Tibial artery (tissue), 4 donors: ENCODE data around the gene DIS3L.

ENCODE experiments used
- DNase-seq, 2 donors: peaks; one replicate each; pipeline ENCODE4 v3.0.0-alpha.2; 2019
- H3K27ac ChIP-seq, 2 donors: fragments of 200-600 bp; sonication (generic) in 1 of 2; 1 replicate in 1 of 2; 2 replicates in 1 of 2; pipeline ENCODE4 v1.5.1; 2018 to 2019; ENCODE audit warnings: mild to moderate bottlenecking in 1 of 2
- H3K27me3 ChIP-seq, 2 donors: fragments of 200-600 bp; sonication (generic) in 1 of 2; one replicate each; pipeline versions ENCODE4 v1.5.1 to v1.6.0; 2016 to 2019
- H3K36me3 ChIP-seq, 3 donors: fragments of 200-600 bp; sonication (generic) in 2 of 3; one replicate each; pipeline ENCODE4 v1.5.1; 2016 to 2019; ENCODE audit warnings: mild to moderate bottlenecking in 2 of 3
- H3K4me1 ChIP-seq, 4 donors: fragments of 200-600 bp; sonication (generic) in 2 of 4; 1 replicate in 3 of 4; 2 replicates in 1 of 4; pipeline ENCODE4 v1.5.1; 2016 to 2019
- H3K4me3 ChIP-seq, 2 donors: fragments of 200-600 bp; sonication (generic) in 1 of 2; 1 replicate in 1 of 2; 2 replicates in 1 of 2; pipeline ENCODE4 v1.5.1; 2018 to 2019; ENCODE audit warnings: mild to moderate bottlenecking in 2 of 2
- H3K9me3 ChIP-seq, 3 donors: fragments of 200-600 bp; sonication (generic) in 1 of 3; one replicate each; pipeline ENCODE4 v1.5.1; 2016 to 2019
- intact Hi-C: fragments of 100-400 bp; cut with DNase I; formaldehyde crosslinking; loops from one replicate; pipeline ENCODE4 v1.15.0; 2023; ENCODE audit warnings: low total_unique reads
- TF ChIP-seq, protein P1 (sequence below), 2 experiments: fragments of 200-600 bp in 1 of 2; fragments of 450-650 bp in 1 of 2; IDR thresholded peaks; one replicate each; pipeline ENCODE4 v1.5.1; 2017 to 2019; ENCODE audit warnings: antibody characterized with exemption in 2 of 2, mild to moderate bottlenecking in 1 of 2, moderate library complexity in 1 of 2

DIS3L gene

DNA sequence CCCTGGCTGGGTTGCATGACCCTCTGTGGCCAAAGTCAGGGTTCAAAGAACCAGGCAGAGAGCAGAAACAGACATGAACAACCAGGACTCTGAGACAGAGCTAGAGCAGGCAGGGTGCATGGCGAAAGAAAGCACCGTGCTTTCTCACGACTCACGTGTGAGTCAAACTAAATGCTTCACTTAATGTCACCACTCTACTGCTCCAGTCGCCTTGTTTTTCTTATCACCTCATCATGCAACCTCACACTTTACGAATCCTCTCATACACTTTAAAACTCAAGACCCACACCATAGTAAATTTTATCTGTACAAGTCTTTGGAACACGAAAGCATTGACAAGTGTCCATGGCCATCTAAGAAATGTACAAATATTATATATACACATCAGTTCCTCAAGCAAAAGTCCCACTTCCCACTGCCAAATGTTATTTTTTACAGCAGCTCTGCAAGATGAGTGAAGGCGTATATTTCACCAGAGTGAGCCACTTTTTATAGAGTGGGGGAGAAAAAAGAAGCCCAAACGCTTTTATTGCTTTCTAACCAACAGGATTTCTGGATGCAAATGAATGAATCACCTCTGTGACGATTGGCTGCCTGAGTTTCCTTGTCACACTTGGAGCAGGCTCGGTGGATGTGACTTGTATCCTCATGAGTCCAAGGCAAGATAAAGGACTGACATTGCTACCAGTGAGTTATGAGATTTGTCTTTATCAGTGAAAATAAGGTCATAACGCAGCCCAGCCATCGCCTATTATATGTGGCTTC is 23.9 kb upstream of the DIS3L start:
- Histone ChIP-seq H3K27ac (no peak overlapping the region), H3K36me3 (no peaks in the 10 kb centered on the region), H3K9me3 (no peaks in the 10 kb centered on the region), H3K27me3 (no peaks in the 10 kb centered on the region), H3K4me3 (no peak overlapping the region), H3K4me1 (peaks cover 0 to 13% (median 2%) of the 10 kb centered on the region in 4 donors)
- DNase-seq = no peak
- TF ChIP-seq, protein P1, sequence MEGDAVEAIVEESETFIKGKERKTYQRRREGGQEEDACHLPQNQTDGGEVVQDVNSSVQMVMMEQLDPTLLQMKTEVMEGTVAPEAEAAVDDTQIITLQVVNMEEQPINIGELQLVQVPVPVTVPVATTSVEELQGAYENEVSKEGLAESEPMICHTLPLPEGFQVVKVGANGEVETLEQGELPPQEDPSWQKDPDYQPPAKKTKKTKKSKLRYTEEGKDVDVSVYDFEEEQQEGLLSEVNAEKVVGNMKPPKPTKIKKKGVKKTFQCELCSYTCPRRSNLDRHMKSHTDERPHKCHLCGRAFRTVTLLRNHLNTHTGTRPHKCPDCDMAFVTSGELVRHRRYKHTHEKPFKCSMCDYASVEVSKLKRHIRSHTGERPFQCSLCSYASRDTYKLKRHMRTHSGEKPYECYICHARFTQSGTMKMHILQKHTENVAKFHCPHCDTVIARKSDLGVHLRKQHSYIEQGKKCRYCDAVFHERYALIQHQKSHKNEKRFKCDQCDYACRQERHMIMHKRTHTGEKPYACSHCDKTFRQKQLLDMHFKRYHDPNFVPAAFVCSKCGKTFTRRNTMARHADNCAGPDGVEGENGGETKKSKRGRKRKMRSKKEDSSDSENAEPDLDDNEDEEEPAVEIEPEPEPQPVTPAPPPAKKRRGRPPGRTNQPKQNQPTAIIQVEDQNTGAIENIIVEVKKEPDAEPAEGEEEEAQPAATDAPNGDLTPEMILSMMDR (IDR thresholded peaks at IDR 0.05) = no peak
- intact Hi-C loops = loop anchor here (10.0 kb wide), 1 partner anchor 355 kb away; no protein-coding TSS in a partner anchor

DNA sequence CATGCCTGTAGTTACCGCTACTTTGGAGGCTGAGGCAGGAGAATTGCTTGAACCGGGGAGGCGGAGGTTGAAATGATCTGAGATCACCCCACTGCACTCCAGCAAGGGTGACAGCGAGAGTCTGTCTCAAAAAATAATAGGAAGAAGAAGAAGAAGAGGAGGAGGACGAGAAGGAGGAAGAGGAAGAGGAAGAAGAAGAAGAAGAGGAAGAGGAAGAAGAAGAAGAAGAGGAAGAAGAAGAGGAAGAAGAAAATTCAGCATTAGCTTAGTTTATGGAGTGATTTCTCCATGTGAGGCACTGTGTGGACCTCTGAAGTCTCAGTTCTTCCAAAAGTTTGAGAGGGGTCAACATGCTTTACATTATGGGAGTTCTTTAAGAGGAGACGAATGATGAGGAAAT is 22.4 kb upstream of the DIS3L start:
- H3K27me3 ChIP-seq = no peaks in the 10 kb centered on the region
- TF ChIP-seq, protein P1 (IDR thresholded peaks at IDR 0.05) = no peak
- H3K36me3 ChIP-seq = no peaks in the 10 kb centered on the region
- no peak for DNase-seq
- H3K27ac ChIP-seq = no peak overlapping the region
- peaks cover 0 to 13% (median 2%) of the 10 kb centered on the region in 4 donors for H3K4me1 ChIP-seq
- H3K9me3 ChIP-seq = peaks cover 0 to 6% (median 0%) of the 10 kb centered on the region in 3 donors
- intact Hi-C loops = no loop called here
- no peak overlapping the region for H3K4me3 ChIP-seq

DNA sequence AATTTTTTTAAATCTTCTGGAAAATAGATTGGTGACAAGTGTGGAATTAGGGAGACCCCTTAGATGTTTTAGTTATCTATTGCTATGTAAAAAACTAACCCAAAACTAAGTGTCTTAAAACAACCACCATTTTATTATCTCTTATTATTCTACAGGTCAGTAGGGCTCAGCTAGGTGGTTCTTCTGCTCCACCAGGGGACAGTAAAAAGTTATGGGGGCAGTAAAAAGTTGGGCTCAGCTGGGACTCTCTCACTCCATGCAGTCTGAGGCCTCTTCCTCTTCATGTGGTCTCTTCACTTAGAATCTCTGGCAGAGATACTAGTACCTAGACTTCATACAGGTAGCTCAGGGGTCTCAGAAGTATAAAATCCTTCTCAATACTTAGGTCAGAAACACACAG is 18.0 kb upstream of the DIS3L start:
- no peak for DNase-seq
- no peak overlapping the region for H3K4me3 ChIP-seq

DNA sequence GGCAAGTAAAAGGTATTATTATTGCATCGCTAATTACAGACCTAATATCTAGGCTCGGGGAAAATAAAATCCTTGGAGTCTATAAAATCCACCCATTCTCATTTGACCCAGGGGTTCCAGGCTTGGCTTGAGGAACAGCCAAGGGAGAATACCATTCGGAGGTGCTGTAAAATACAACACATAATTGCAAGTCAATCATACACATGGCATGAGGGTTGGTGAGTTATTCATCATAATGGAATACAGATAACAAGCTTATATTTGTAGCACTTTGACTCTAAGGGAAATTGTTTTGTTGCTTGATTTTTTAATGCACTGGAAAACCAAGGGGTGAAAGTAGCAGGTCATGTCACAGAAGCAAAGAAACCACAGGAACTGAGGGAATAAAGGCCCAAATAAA is 16.8 kb upstream of the DIS3L start:
- H3K27me3 ChIP-seq = no peaks in the 10 kb centered on the region
- H3K4me3 ChIP-seq = no peak overlapping the region
- H3K27ac ChIP-seq = no peak overlapping the region
- no peaks in the 10 kb centered on the region for H3K36me3 ChIP-seq
- TF ChIP-seq, protein P1 (IDR thresholded peaks at IDR 0.05) = no peak
- H3K4me1 ChIP-seq = no peaks in the 10 kb centered on the region
- intact Hi-C loops = no loop called here
- peaks cover 0 to 6% (median 0%) of the 10 kb centered on the region in 3 donors for H3K9me3 ChIP-seq
- no peak for DNase-seq

More for the DNA sequence above, 18.0 kb upstream of the DIS3L start:
- no peak overlapping the region for H3K27ac ChIP-seq
- intact Hi-C loops = no loop called here
- TF ChIP-seq, protein P1 (IDR thresholded peaks at IDR 0.05) = no peak
- no peaks in the 10 kb centered on the region for H3K27me3 ChIP-seq
- no peaks in the 10 kb centered on the region for H3K36me3 ChIP-seq
- H3K4me1 ChIP-seq = no peaks in the 10 kb centered on the region
- H3K9me3 ChIP-seq = peaks cover 0 to 6% (median 0%) of the 10 kb centered on the region in 3 donors

DNA sequence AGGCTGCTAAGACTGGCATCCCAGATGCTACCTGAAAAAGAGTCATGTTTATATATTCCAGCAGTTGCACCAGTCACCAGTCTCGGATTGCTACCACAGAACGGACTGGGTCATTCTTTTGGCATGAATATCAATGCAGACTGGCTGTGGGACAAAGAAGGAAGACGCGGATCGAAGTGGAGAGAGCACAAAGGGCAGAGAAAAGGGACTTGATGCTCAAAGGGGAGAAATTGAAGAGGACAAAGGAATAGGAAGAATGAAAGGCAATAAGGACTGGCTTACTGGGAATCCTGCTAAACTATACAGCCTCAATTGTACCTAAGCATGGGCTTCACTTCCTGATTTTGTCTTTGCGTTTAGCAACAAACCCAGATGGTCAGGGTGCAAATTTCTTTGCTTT is 15.3 kb upstream of the DIS3L start:
- no peaks in the 10 kb centered on the region for H3K4me1 ChIP-seq
- peaks cover 0 to 6% (median 0%) of the 10 kb centered on the region in 3 donors for H3K9me3 ChIP-seq
- no peak for DNase-seq
- intact Hi-C loops = no loop called here
- H3K4me3 ChIP-seq = no peak overlapping the region
- H3K27ac ChIP-seq = no peak overlapping the region
- no peaks in the 10 kb centered on the region for H3K36me3 ChIP-seq
- TF ChIP-seq, protein P1 (IDR thresholded peaks at IDR 0.05) = no peak
- H3K27me3 ChIP-seq = no peaks in the 10 kb centered on the region
